Measurements from ENCODE around the gene ASNS.

GRCh38 chr7:97868788-97869187 lies 3.4 kb downstream of the ASNS start:
- TF ChIP-seq, protein P1, sequence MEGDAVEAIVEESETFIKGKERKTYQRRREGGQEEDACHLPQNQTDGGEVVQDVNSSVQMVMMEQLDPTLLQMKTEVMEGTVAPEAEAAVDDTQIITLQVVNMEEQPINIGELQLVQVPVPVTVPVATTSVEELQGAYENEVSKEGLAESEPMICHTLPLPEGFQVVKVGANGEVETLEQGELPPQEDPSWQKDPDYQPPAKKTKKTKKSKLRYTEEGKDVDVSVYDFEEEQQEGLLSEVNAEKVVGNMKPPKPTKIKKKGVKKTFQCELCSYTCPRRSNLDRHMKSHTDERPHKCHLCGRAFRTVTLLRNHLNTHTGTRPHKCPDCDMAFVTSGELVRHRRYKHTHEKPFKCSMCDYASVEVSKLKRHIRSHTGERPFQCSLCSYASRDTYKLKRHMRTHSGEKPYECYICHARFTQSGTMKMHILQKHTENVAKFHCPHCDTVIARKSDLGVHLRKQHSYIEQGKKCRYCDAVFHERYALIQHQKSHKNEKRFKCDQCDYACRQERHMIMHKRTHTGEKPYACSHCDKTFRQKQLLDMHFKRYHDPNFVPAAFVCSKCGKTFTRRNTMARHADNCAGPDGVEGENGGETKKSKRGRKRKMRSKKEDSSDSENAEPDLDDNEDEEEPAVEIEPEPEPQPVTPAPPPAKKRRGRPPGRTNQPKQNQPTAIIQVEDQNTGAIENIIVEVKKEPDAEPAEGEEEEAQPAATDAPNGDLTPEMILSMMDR (IDR thresholded peaks at IDR 0.05): no peak
- TF ChIP-seq POLR2AphosphoS5 (IDR thresholded peaks at IDR 0.05) (no peak), POLR2A (IDR thresholded peaks at IDR 0.05) (no peak)
